Type B pancreatic cell (in vitro differentiated cells): ENCODE results near the gene DMD. TPM values are rescaled to one million over a fixed set of nuclear protein-coding genes. Genes with fewer than 3 reads are reported as not detected.

Experiments used
- DNase-seq: peaks from one replicate; pipeline ENCODE4 v3.0.0; 2021; ENCODE audit warnings: mixed read lengths; ENCODE audit not compliant: unreplicated experiment; ENCODE audit errors: extremely low spot score
- H3K27ac Mint-ChIP-seq: 2 replicates; pipeline ENCODE4 v1.8.0; 2021; ENCODE audit warnings: mild to moderate bottlenecking, mixed read lengths
- H3K27me3 Mint-ChIP-seq: 2 replicates; pipeline ENCODE4 v1.8.0; 2021; ENCODE audit warnings: mixed read lengths
- H3K36me3 Mint-ChIP-seq: 2 replicates; pipeline ENCODE4 v1.8.0; 2021; ENCODE audit warnings: mixed read lengths
- H3K4me1 Mint-ChIP-seq: one replicate; pipeline ENCODE4 v1.8.0; 2021; ENCODE audit warnings: mixed read lengths; ENCODE audit not compliant: unreplicated experiment
- H3K4me3 Mint-ChIP-seq: 2 replicates; pipeline ENCODE4 v1.8.0; 2021; ENCODE audit warnings: mild to moderate bottlenecking, mixed read lengths
- H3K9me3 Mint-ChIP-seq: 2 replicates; pipeline ENCODE4 v1.8.0; 2021; ENCODE audit warnings: mixed read lengths
- CTCF ChIP-seq: fragments of 200-600 bp; sonication (generic); conservative IDR thresholded peaks from 2 replicates; pipeline ENCODE4 v1.5.0; 2021; ENCODE audit warnings: antibody characterized with exemption, mild to moderate bottlenecking
- total RNA-seq: library from RNA; stranded (reverse); gene quantifications from 2 replicates; pipeline ENCODE4 v1.2.1, GENCODE V29; 2021; ENCODE audit warnings: low replicate concordance

DMD gene
- total RNA-seq, 1 donor from 2014 or later: 57.1 TPM

DNA sequence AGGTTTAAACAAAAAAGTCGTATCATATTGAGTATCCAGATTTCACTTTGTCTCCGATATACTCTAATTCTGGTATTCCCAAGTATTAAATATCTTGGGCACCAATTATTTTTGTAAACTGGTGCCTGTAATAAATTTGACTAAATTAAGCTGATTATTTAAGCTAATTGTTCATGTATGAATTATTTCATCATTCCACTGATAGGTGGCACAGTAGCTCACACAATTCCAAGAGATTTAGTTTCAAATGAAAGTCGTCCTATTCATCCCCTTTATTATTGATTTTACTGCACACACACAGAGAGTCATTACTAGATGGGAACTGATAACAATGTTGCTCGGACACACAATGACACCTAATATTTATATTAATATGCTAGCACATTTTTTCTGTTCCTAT, 432.4 kb downstream of the DMD start:
- no peaks in the 10 kb centered on the region for H3K36me3 Mint-ChIP-seq
- no peaks in the 10 kb centered on the region for H3K27me3 Mint-ChIP-seq
- H3K4me1 Mint-ChIP-seq: no peaks in the 10 kb centered on the region

GRCh38 chrX:32774966-32775365, 436.4 kb downstream of the DMD start:
- Mint-ChIP-seq H3K27me3 (no peaks in the 10 kb centered on the region), H3K9me3 (no peaks in the 10 kb centered on the region), H3K4me3 (no peak overlapping the region), H3K27ac (no peak overlapping the region), H3K36me3 (no peaks in the 10 kb centered on the region), H3K4me1 (no peaks in the 10 kb centered on the region)
- no peak for DNase-seq
- TF ChIP-seq CTCF: no peak

More for the DNA sequence above, 432.4 kb downstream of the DMD start:
- H3K27ac Mint-ChIP-seq: no peak overlapping the region
- no peaks in the 10 kb centered on the region for H3K9me3 Mint-ChIP-seq
- DNase-seq: no peak
- no peak overlapping the region for H3K4me3 Mint-ChIP-seq
- TF ChIP-seq CTCF: no peak

GRCh38 chrX:32749070-32749469, 462.3 kb downstream of the DMD start:
- no peak for TF ChIP-seq CTCF
- H3K27me3 Mint-ChIP-seq: peaks cover 3% of the 10 kb centered on the region

DNA sequence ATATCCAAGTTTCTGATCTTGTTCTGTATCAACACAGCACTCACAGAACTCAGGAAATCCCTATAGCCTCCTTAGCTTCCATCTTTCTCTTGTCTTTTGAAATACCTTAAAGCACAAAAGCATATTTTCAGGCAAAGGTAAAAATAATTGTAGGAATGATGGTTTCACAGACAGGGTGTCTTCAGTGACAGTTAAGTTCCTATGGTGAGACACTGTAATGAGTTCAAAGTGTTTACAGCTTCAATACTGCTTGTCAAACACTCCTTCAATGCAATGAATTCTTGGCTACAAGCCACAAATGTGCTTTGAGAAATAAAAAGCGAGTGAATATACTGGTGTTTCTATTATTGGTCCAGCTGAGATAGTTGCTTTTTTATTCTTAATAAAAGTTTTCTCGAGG, 466.0 kb downstream of the DMD start:
- peaks cover 4% of the 10 kb centered on the region for H3K9me3 Mint-ChIP-seq

More at GRCh38 chrX:32749070-32749469, 462.3 kb downstream of the DMD start:
- no peak for DNase-seq
- Mint-ChIP-seq H3K9me3 (no peaks in the 10 kb centered on the region), H3K4me1 (no peaks in the 10 kb centered on the region), H3K27ac (no peak overlapping the region), H3K4me3 (no peak overlapping the region), H3K36me3 (no peaks in the 10 kb centered on the region)

DNA sequence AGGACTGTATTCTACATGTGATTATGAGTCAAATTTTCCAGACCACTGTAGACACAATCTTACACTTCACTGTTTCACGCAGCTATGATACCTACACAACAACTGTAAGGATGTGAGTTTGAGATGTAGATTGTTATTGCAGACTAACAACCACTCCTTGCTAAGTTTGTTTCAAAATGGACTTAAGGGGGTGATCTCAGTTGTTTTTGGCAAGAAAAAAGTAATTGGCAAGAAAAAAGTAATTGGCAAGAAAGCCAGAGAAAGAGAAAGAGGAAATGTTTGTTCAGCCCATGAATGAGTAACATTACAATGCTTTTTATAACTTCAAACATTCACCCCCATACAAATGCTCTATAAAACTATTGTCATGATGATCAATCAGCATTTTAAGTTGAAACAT, 466.4 kb downstream of the DMD start:
- no peaks in the 10 kb centered on the region for H3K4me1 Mint-ChIP-seq
- TF ChIP-seq CTCF: no peak
- H3K36me3 Mint-ChIP-seq: no peaks in the 10 kb centered on the region
- H3K27ac Mint-ChIP-seq: no peak overlapping the region
- H3K9me3 Mint-ChIP-seq: peaks cover 4% of the 10 kb centered on the region
- no peaks in the 10 kb centered on the region for H3K27me3 Mint-ChIP-seq
- DNase-seq: no peak
- H3K4me3 Mint-ChIP-seq: no peak overlapping the region

More for the DNA sequence above, 466.0 kb downstream of the DMD start:
- H3K4me1 Mint-ChIP-seq: no peaks in the 10 kb centered on the region
- H3K27ac Mint-ChIP-seq: no peak overlapping the region
- no peaks in the 10 kb centered on the region for H3K27me3 Mint-ChIP-seq
- H3K4me3 Mint-ChIP-seq: no peak overlapping the region
- DNase-seq: no peak
- TF ChIP-seq CTCF: no peak
- no peaks in the 10 kb centered on the region for H3K36me3 Mint-ChIP-seq

- TF ChIP-seq CTCF: no peak
- peaks cover 4% of the 10 kb centered on the region for H3K9me3 Mint-ChIP-seq
- H3K27me3 Mint-ChIP-seq: no peaks in the 10 kb centered on the region
- no peaks in the 10 kb centered on the region for H3K4me1 Mint-ChIP-seq
- no peak overlapping the region for H3K4me3 Mint-ChIP-seq
- DNase-seq: no peak
- H3K36me3 Mint-ChIP-seq: no peaks in the 10 kb centered on the region
- H3K27ac Mint-ChIP-seq: no peak overlapping the region
These were observed 469.4 kb downstream of the DMD start for GRCh38 chrX:32741910-32742309.
